Embryonic facial prominence (tissue), 1 donor: ENCODE results near the gene ALOX15.
"Not testable (repeated sequence)": the region's sequence is repeated elsewhere in the genome, so short reads cannot be mapped to it uniquely, and the experiment has no call there.

Experiments used
- DNase-seq: peaks from one replicate; pipeline ENCODE4 v3.0.0-alpha.2; 2016; ENCODE audit errors: extremely low spot score

ALOX15 gene

DNA sequence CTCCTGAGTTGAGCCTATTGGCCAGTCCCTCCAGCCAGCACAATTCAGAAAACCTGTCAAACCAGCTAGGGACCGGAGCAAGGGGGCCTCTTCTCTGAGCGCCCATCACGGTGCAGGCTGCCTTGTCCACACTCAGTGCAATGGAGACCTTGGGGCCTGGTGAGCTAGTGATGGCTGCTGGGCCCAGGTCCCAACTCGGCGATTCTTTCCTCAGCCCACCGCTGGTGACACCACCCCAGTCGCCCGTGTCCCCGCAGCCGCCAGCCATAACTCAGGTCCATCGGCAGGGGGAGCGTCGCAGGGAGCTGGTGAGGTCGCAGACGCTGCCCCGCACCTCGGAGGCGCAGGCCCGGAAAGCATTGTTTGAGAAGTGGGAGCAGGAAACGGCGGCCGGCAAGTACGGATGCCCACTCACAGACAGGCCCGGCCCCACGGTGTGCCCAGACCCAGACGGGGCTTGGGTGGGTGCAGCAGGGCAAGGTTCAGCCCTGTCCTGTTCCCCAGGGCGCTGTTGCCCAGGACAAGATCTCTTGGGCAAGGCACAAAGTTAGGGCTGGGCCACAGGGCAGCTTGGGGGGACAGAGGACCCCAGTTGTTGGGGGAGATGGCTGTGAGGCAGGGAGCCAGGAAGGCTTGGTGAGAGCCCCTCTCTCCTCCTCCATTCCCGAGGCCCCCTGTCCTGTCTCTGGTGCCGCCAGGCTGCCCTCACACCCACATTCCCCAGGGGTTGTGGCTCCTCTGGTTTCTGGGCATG is 46.4 kb downstream of the ALOX15 start:
- no peak for DNase-seq

- DNase-seq = no peak
Measured at GRCh38 chr17:4594406-4594805, 47.1 kb downstream of the ALOX15 start.

- no peak for DNase-seq
Measured at GRCh38 chr17:4593021-4593421, 48.5 kb downstream of the ALOX15 start.

- DNase-seq = no peak
Measured at GRCh38 chr17:4592240-4593005, 49.1 kb downstream of the ALOX15 start.

DNA sequence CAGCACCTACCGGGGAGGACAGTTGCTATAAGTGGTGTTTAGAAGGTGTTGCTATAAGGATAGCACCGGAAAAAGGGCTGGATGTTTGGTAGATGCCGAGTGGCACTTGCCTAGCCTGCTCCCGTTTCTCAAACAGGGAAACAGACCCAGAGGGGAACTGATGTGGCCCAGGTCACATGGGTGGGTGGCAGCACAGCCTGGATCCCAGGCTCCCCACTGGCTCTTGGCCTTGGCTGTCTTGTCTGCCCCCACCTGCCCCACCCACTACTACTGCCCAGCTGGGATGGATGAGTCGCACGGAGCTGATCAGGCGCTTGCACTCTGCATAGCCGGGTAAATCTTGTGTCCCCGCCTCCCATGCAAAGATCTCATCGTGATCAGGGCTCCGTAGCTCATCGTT is 49.9 kb downstream of the ALOX15 start:
- DNase-seq = no peak

DNA sequence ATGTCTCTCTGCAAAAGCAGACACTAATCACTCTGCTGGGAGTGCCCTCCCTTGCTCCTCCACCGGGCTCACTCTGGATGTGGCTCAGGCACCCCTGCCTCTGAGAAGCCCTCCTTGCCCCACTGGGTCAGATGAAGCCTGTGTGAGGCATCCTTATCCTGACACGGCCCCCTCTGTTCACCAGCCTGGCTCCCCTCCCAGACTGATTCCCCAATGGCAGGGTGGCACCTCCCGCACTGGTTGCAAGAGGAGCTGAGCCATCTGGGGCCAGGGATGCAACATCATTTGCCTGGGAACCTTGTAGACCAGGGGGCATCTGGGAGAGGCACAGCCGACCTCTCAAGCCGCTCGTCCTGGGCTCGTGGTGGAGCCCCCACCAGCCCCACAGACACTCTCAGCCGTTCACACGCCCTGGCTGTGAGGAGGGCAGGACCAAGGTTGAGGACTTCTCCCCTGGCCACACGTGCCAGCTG is 50.5 kb downstream of the ALOX15 start:
- no peak for DNase-seq

- not testable (repeated sequence) for DNase-seq
Measured at GRCh38 chr17:4590042-4590441, 51.4 kb downstream of the ALOX15 start.

- no peak for DNase-seq
Measured at GRCh38 chr17:4588898-4589625, 52.4 kb downstream of the ALOX15 start.

DNA sequence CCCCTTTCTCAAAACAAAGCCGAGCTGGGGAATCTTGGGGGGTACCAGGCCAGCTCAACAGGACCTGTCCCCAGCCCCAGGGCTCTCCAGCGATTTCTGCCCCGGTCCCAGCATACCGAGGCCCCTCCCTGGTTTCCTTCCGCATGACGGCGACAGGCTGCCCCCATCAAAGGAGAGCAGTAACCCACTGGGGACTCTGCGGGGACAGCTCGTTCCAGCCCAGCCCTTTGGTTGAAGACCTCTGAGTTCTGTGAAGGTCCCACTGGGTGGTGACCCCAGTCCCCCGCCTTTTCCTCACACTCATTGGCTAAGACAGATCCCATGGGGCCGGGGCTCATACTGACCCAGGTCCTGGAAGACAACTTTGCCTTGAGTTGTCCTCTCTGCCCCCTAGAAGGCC is 53.1 kb downstream of the ALOX15 start:
- no peak for DNase-seq

DNA sequence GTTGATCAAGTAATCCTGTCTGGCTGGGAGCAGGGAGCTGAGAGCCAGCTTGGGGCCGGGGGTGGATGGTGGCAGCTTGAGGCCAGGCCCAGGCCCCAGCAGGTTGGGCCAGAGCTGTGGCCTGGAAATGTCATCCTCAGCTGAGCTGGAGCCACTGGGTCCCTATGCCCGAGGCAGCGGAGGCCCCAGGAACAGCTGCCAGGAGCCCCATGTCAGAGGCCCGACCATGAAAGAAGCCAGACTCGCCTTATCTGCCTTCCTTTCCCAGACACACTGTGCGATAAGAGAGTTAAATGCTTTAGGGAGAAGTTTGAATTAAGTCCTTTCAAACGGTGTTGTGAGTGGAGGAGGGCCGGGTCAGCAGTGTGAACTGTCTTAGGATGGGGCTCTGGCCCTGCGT is 53.7 kb downstream of the ALOX15 start:
- no peak for DNase-seq

GRCh38 chr17:4587195-4587594 is 54.3 kb downstream of the ALOX15 start:
- DNase-seq = no peak

- no peak for DNase-seq
Measured at GRCh38 chr17:4586043-4586442, 55.4 kb downstream of the ALOX15 start.

DNA sequence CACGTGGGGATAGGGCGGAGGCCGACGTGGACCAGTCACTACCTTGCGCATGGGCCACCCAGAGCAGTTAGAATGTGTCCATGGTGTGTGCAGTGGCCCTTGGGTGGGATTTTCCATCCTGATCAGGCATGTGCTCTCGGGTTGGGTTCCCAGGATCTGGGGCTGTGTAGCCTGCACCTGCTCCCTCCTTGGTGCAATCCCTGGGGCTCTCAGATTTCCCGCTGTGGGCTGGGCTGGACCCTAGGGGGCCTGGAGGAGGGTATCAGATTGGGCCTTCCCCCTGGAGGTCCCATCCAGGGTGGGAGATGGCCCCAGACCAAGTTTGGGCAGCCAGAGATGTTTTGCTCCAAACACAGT is 55.9 kb downstream of the ALOX15 start:
- no peak for DNase-seq

DNA sequence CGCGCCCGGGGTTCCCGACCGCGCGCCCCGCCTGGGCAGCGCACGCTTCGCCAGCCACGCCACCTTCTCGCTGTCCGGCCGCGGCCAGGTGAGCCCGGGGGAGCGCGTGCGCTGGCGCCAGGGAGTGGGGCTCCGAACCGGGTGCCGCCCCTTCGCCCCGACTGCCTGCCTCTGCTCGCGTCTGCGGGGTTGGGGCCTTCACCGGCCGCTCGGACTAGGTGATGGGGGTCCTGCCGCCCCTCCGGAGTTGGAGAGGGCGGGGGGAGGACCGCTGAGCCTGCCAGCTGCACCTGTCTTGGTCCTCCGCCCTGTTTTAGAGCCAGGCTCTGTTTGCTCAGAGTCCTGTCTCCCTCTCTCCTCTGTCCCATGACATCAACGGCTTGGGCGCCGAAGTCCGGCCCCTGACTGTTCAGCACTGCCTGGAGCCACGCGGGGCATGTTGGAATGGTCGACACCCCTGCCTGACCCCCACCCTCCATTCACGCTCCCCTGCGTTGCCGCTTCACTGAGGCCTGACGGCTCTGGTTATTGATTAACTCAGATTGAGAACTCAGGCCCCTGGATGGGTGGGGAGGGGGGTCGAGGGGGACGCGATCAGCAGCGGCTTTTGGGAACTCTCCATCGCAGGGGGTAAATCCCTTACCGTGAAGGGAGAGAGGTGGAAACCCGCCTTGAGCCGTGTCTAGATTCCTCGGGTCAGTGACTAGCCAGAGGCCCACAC is 56.4 kb downstream of the ALOX15 start:
- DNase-seq = no peak

DNA sequence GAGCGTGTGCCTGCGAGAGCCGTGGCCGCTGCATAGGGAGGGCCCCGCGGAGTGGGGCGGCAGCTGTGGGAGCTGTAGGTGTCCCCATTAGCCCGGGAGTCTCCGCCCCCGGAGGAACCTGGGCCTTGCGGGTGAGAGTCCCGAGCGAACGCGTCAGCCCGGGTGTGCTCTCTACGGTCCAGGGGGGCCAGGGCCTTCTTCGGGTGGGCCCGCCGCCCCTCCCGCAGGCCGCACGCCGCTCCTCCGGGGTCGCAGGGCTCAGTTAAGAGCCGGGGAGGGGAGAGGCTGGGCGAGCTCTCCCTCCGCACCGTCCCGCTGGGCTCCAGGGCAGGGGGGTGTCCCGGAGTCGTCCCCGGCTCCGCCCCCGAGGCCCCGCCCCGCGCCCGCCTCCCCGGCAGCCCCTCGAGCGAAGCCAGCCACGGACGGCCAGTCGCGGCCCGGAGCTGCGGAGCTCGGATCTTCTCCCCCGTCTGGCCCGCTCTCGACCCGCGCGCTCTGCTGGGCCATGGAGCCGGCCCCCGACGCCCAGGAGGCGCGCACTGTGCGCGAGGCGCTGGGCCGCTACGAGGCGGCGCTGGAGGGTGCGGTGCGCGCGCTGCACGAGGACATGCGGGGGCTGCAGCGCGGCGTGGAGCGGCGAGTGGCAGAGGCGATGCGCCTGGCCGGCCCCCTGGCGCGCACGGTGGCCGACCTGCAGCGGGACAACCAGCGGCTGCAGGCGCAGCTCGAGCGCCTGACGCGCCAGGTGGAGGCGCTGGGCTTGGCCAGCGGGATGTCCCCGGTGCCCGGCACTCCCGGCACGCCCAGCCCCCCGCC is 57.2 kb downstream of the ALOX15 start, which contains the start of gene SMTNL2:
Gene SMTNL2 (plus strand): TSS at position 429 of the 816 bp plus-strand sequence. CDS start 77 bp downstream, at position 506.
- DNase-seq = no peak

- no peak for DNase-seq
Measured at GRCh38 chr17:4583782-4584100, 57.7 kb downstream of the ALOX15 start.

DNA sequence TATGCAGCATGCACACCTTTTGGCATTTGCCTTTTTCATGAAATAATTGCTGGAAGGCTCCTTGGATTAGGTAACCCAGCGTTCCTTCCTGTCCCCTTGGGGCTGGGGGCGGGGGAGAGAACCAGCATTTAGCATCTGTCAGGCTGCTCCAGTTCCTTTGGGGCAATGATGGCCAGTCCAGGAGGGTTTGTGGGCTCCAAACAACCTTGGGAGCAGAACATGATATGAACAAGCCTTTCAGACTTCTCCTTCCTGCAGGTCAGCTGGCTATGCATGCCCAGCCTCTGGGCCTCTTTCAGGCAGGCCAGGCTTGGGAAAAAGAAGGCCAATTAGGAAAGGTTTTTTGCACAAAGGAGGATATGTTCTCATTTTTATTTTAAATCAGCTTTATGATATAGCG is 58.3 kb downstream of the ALOX15 start:
- DNase-seq = no peak

GRCh38 chr17:4582691-4583090 is 58.8 kb downstream of the ALOX15 start:
- no peak for DNase-seq

- DNase-seq = no peak
Measured at GRCh38 chr17:4582101-4582501, 59.4 kb downstream of the ALOX15 start.
